ENCODE measurements around the gene SUMO1. TPM values are rescaled to one million over a fixed set of nuclear protein-coding genes. Genes with fewer than 3 reads are reported as not detected.

The SUMO1 gene
- total and polyA plus RNA-seq, 2 experiments from 2014 or later = 217 to 507 TPM

DNA sequence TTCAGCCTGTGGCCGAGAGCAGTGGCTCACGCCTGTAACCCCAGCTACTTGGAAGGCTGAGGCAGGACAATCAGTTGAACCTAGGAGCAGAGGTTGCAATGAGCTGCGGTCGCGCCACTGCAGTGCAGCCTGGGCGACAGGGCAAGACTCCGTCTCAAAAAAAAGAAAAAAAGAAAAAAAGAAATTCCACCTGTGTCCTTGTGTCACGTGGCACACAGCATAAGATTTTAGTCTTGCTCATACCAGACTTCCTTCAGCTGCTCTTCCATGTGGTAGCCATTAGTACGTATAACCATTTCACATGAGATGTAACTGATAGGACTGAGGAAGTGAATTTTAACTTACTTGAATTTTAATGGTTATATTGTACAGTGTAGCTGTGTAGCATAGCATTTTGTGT lies 31.2 kb upstream of the SUMO1 start (continued):
- TF ChIP-seq, protein P1, sequence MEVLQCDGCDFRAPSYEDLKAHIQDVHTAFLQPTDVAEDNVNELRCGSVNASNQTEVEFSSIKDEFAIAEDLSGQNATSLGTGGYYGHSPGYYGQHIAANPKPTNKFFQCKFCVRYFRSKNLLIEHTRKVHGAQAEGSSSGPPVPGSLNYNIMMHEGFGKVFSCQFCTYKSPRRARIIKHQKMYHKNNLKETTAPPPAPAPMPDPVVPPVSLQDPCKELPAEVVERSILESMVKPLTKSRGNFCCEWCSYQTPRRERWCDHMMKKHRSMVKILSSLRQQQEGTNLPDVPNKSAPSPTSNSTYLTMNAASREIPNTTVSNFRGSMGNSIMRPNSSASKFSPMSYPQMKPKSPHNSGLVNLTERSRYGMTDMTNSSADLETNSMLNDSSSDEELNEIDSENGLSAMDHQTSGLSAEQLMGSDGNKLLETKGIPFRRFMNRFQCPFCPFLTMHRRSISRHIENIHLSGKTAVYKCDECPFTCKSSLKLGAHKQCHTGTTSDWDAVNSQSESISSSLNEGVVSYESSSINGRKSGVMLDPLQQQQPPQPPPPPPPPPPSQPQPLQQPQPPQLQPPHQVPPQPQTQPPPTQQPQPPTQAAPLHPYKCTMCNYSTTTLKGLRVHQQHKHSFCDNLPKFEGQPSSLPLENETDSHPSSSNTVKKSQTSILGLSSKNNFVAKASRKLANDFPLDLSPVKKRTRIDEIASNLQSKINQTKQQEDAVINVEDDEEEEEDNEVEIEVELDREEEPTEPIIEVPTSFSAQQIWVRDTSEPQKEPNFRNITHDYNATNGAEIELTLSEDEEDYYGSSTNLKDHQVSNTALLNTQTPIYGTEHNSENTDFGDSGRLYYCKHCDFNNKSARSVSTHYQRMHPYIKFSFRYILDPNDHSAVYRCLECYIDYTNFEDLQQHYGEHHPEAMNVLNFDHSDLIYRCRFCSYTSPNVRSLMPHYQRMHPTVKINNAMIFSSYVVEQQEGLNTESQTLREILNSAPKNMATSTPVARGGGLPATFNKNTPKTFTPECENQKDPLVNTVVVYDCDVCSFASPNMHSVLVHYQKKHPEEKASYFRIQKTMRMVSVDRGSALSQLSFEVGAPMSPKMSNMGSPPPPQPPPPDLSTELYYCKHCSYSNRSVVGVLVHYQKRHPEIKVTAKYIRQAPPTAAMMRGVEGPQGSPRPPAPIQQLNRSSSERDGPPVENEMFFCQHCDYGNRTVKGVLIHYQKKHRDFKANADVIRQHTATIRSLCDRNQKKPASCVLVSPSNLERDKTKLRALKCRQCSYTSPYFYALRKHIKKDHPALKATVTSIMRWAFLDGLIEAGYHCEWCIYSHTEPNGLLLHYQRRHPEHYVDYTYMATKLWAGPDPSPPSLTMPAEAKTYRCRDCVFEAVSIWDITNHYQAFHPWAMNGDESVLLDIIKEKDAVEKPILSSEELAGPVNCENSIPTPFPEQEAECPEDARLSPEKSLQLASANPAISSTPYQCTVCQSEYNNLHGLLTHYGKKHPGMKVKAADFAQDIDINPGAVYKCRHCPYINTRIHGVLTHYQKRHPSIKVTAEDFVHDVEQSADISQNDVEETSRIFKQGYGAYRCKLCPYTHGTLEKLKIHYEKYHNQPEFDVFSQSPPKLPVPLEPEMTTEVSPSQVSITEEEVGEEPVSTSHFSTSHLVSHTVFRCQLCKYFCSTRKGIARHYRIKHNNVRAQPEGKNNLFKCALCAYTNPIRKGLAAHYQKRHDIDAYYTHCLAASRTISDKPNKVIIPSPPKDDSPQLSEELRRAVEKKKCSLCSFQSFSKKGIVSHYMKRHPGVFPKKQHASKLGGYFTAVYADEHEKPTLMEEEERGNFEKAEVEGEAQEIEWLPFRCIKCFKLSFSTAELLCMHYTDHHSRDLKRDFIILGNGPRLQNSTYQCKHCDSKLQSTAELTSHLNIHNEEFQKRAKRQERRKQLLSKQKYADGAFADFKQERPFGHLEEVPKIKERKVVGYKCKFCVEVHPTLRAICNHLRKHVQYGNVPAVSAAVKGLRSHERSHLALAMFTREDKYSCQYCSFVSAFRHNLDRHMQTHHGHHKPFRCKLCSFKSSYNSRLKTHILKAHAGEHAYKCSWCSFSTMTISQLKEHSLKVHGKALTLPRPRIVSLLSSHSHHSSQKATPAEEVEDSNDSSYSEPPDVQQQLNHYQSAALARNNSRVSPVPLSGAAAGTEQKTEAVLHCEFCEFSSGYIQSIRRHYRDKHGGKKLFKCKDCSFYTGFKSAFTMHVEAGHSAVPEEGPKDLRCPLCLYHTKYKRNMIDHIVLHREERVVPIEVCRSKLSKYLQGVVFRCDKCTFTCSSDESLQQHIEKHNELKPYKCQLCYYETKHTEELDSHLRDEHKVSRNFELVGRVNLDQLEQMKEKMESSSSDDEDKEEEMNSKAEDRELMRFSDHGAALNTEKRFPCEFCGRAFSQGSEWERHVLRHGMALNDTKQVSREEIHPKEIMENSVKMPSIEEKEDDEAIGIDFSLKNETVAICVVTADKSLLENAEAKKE (CRISPR knock-in tag; IDR thresholded peaks at IDR 0.05) = no peak
- TF ChIP-seq ZNF114 (CRISPR knock-in tag; IDR thresholded peaks at IDR 0.05) = no peak
- TF ChIP-seq JUNB (IDR thresholded peaks at IDR 0.05; ENCODE audit: unreplicated experiment) = no peak

GRCh38 chr2:202267495-202267894 lies 29.1 kb upstream of the SUMO1 start:
- H3K27me3 Mint-ChIP-seq (ENCODE audit: insufficient read depth, low read depth, poor library complexity) = peaks cover 12% of the 10 kb centered on the region
- peaks cover 10% of the 10 kb centered on the region; the same call in 2 of the 3 replicates for H3K4me1 Mint-ChIP-seq
- Histone ChIP-seq H3K79me2 (replicated peaks; ENCODE audit: insufficient read depth) (peaks cover 77% of the 10 kb centered on the region), H2AFZ (no peak overlapping the region), H3K27ac (ENCODE audit: low read depth) (no peak overlapping the region), H4K20me1 (replicated peaks; ENCODE audit: insufficient read depth) (peaks cover 64% of the 10 kb centered on the region), H3K9me2 (ENCODE audit: insufficient read depth) (no peaks in the 10 kb centered on the region), H3F3A (replicated peaks; ENCODE audit: low read depth) (peaks cover 20% of the 10 kb centered on the region), H3K4me2 (peak overlapping the region; percentile 99), H3K36me3 (ENCODE audit: insufficient read depth) (no peaks in the 10 kb centered on the region), H3K4me1 (ENCODE audit: insufficient read depth) (peaks cover 16% of the 10 kb centered on the region), H3K27me3 (ENCODE audit: insufficient read depth) (no peaks in the 10 kb centered on the region), H3K4me3 (peak overlapping the region; percentile 100)
- TF ChIP-seq, protein P1 (CRISPR knock-in tag; IDR thresholded peaks at IDR 0.05) = no peak
- TF ChIP-seq STAT1 (IDR thresholded peaks at IDR 0.05; ENCODE audit: unreplicated experiment) (no peak), ETS1 (IDR thresholded peaks at IDR 0.05) (no peak), NANOG (IDR thresholded peaks at IDR 0.05; ENCODE audit: borderline replicate concordance) (no peak), ZNF331 (CRISPR knock-in tag; IDR thresholded peaks at IDR 0.05; ENCODE audit: low read depth) (no peak)
- no peaks in the 10 kb centered on the region for H3K36me3 Mint-ChIP-seq (ENCODE audit: low read depth)
- DNase-seq (ENCODE audit: low spot score) (no peak), ATAC-seq (no peak)
- no peak overlapping the region for H3K4me3 Mint-ChIP-seq
- no peak overlapping the region for H3K27ac Mint-ChIP-seq
- no peaks in the 10 kb centered on the region for H3K9me3 Mint-ChIP-seq
